SU-DHL-6 (cell line): ENCODE data around the gene ADAMTS3.

ENCODE experiments used
- H2AFZ ChIP-seq: fragments of 200-600 bp; sonication (generic); 2 replicates; pipeline ENCODE4 v1.6.1; 2014; ENCODE audit warnings: low read depth, mild to moderate bottlenecking, moderate library complexity, mixed read lengths, antibody characterized with exemption, low read length; ENCODE audit not compliant: severe bottlenecking
- H3F3A ChIP-seq: fragments of 200-600 bp; shearing (Covaris generic); 2 replicates; pipeline ENCODE4 v1.6.0; 2016; ENCODE audit warnings: antibody characterized with exemption, mild to moderate bottlenecking; ENCODE audit not compliant: insufficient read depth
- H3K27ac ChIP-seq: fragments of 200-600 bp; sonication (generic); 2 replicates; pipeline ENCODE4 v1.5.1; 2016; ENCODE audit warnings: low read depth, mild to moderate bottlenecking, low read length, moderate library complexity, mixed read lengths
- H3K27me3 ChIP-seq: fragments of 200-600 bp; sonication (generic), shearing (Covaris generic); 2 replicates; pipeline ENCODE4 v1.6.0; 2014; ENCODE audit warnings: mild to moderate bottlenecking, low read length
- H3K36me3 ChIP-seq: fragments of 200-600 bp; sonication (generic); 2 replicates; pipeline ENCODE4 v1.6.1; 2014; ENCODE audit warnings: mild to moderate bottlenecking, low read length, mixed read lengths
- H3K4me2 ChIP-seq: fragments of 300-600, 200-600 bp; shearing (Covaris generic), sonication (generic); 2 replicates; pipeline ENCODE4 v1.6.0; 2014; ENCODE audit warnings: low read length, low read depth, mild to moderate bottlenecking; ENCODE audit not compliant: poor library complexity, severe bottlenecking
- H3K4me3 ChIP-seq: fragments of 200-600 bp; sonication (generic); 2 replicates; pipeline ENCODE4 v1.5.1; 2014; ENCODE audit warnings: antibody characterized with exemption, low read length, mild to moderate bottlenecking, mixed read lengths; ENCODE audit not compliant: insufficient read depth, poor library complexity, severe bottlenecking
- H3K79me2 ChIP-seq: fragments of 200-600 bp; sonication (generic); 2 replicates; pipeline ENCODE4 v1.6.1; 2014; ENCODE audit warnings: mild to moderate bottlenecking, low read length, moderate library complexity; ENCODE audit not compliant: insufficient read depth
- H3K9ac ChIP-seq: fragments of 200-600 bp; sonication (generic); 2 replicates; pipeline ENCODE4 v1.7.0; 2014; ENCODE audit warnings: mild to moderate bottlenecking, low read length
- H3K9me2 ChIP-seq: fragments of 200-600 bp; sonication (generic); replicated peaks from 2 replicates; pipeline ENCODE4 v1.6.1; 2014; ENCODE audit warnings: low read length; ENCODE audit not compliant: insufficient read depth
- H3K9me3 ChIP-seq: fragments of 200-600 bp; sonication (generic); 2 replicates; pipeline ENCODE4 v1.6.1; 2014; ENCODE audit warnings: low read length, mixed read lengths; ENCODE audit not compliant: insufficient read depth
- H4K20me1 ChIP-seq: fragments of 200-600 bp; sonication (generic); 2 replicates; pipeline ENCODE4 v1.6.1; 2014; ENCODE audit warnings: low read depth, mild to moderate bottlenecking, antibody characterized with exemption, low read length, moderate library complexity, mixed read lengths
- EZH2phosphoT487 ChIP-seq: fragments of 200-600 bp; sonication (generic), shearing (Covaris generic); conservative IDR thresholded peaks from 2 replicates; pipeline ENCODE4 v1.6.1; 2018; ENCODE audit warnings: mild to moderate bottlenecking, antibody characterized with exemption, low read length, moderate library complexity, mixed read lengths
- TF ChIP-seq, protein P1 (sequence below): fragments of 200-600 bp; sonication (generic); IDR thresholded peaks from one replicate; pipeline ENCODE4 v1.5.1; 2017; ENCODE audit warnings: antibody characterized with exemption, mild to moderate bottlenecking, low read length, moderate library complexity; ENCODE audit not compliant: insufficient read depth, poor library complexity, severe bottlenecking

The ADAMTS3 gene

DNA sequence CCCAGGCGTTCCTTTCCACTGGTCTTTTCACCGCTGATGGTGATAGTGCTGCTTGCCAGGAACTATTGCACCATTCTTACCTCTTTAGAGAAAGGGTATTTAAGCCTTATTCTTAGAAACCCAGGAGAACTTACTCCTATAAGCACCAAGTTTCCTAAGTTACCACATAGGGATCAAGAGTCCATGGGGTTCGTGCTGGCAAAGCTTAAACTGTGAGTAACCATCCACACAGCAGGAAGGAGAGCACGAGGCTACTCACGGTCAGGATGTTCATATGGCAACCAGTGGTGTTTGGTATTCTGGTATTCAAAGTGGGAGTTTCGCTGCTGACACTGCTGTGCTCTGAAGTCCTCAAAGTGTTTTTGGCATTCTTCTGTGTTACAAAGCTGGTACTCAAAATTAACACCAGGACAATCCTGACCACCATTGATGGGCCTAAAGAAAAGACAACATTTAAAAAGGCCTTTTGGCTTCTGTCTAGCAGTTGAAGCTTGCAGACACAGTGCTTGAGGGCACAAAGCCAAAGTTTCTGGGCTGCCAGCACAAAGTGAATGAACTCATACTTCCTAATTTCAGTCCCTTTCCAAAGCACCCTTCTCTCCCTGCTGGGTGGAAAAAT lies 256.9 kb downstream of the ADAMTS3 start:
- H3K27me3 ChIP-seq: no peaks in the 10 kb centered on the region
- no peaks in the 10 kb centered on the region for H3K79me2 ChIP-seq
- no peaks in the 10 kb centered on the region for H3K9me2 ChIP-seq
- H3K9ac ChIP-seq: no peak overlapping the region
- no peaks in the 10 kb centered on the region for H3F3A ChIP-seq
- no peak overlapping the region for H2AFZ ChIP-seq
- no peaks in the 10 kb centered on the region for H4K20me1 ChIP-seq
- no peaks in the 10 kb centered on the region for H3K36me3 ChIP-seq
- no peak overlapping the region for H3K27ac ChIP-seq
- H3K4me3 ChIP-seq: no peak overlapping the region
- no peak for TF ChIP-seq EZH2phosphoT487
- TF ChIP-seq, protein P1, sequence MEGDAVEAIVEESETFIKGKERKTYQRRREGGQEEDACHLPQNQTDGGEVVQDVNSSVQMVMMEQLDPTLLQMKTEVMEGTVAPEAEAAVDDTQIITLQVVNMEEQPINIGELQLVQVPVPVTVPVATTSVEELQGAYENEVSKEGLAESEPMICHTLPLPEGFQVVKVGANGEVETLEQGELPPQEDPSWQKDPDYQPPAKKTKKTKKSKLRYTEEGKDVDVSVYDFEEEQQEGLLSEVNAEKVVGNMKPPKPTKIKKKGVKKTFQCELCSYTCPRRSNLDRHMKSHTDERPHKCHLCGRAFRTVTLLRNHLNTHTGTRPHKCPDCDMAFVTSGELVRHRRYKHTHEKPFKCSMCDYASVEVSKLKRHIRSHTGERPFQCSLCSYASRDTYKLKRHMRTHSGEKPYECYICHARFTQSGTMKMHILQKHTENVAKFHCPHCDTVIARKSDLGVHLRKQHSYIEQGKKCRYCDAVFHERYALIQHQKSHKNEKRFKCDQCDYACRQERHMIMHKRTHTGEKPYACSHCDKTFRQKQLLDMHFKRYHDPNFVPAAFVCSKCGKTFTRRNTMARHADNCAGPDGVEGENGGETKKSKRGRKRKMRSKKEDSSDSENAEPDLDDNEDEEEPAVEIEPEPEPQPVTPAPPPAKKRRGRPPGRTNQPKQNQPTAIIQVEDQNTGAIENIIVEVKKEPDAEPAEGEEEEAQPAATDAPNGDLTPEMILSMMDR: no peak
- H3K4me2 ChIP-seq: no peak overlapping the region
- no peaks in the 10 kb centered on the region for H3K9me3 ChIP-seq

DNA sequence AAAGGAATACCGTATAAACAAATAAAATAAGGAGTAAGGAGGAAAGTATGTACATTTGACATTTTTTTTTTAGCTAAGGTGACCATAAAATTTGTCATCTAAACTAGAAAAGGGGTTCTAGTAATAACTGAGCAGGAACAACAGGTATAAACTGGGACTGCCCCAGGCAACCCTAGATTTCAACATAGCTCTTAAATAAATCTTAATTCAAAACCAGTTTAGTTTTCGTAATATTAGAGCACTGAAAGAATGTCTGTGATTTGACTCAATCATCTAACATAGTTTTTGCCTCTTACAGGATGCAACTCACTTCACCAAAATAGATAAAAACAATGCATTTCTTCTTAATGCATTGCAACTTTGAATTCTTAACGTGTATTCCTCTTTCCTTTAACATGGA lies 257.7 kb downstream of the ADAMTS3 start:
- Histone ChIP-seq H3K36me3 (no peaks in the 10 kb centered on the region), H2AFZ (no peak overlapping the region), H3K4me2 (no peak overlapping the region), H3K9ac (no peak overlapping the region), H3K4me3 (no peak overlapping the region), H3F3A (no peaks in the 10 kb centered on the region), H3K27ac (no peak overlapping the region), H3K27me3 (no peaks in the 10 kb centered on the region), H4K20me1 (no peaks in the 10 kb centered on the region), H3K9me3 (no peaks in the 10 kb centered on the region), H3K79me2 (no peaks in the 10 kb centered on the region), H3K9me2 (no peaks in the 10 kb centered on the region)
- no peak for TF ChIP-seq EZH2phosphoT487
- TF ChIP-seq, protein P1: no peak

DNA sequence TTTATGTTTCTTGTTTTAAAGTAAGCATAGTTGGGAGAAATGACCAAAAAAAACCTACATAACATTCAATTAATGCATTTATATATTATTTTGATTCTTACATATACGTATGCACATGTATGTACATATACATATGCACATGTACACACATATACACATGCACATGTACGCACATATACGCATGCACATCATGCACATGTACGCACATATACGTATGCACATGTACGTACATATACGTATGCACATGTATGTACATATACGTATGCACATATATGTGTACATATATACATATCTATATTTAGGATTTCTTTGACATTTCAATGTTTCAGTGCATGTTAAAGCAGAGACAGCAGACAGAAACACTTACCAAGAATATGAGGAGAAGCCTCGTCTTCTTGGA lies 263.4 kb downstream of the ADAMTS3 start:
- no peak overlapping the region for H2AFZ ChIP-seq
- no peaks in the 10 kb centered on the region for H3K27me3 ChIP-seq
- no peaks in the 10 kb centered on the region for H3K9me2 ChIP-seq
- H3K36me3 ChIP-seq: no peaks in the 10 kb centered on the region
- H3K4me2 ChIP-seq: no peak overlapping the region
- no peaks in the 10 kb centered on the region for H3K9me3 ChIP-seq
- H3K9ac ChIP-seq: no peak overlapping the region
- no peak overlapping the region for H3K27ac ChIP-seq
- H4K20me1 ChIP-seq: no peaks in the 10 kb centered on the region
- H3K79me2 ChIP-seq: no peaks in the 10 kb centered on the region
- no peak overlapping the region for H3K4me3 ChIP-seq
- TF ChIP-seq EZH2phosphoT487: no peak
- TF ChIP-seq, protein P1: no peak
- no peaks in the 10 kb centered on the region for H3F3A ChIP-seq
